ENCODE measurements around the gene CEACAM19. TPM values are rescaled to one million over a fixed set of nuclear protein-coding genes. Genes with fewer than 3 reads are reported as not detected.
"Not testable (repeated sequence)": the region's sequence is repeated elsewhere in the genome, so short reads cannot be mapped to it uniquely, and the experiment has no call there.

The CEACAM19 gene
- total RNA-seq, 3 donors from 2014 or later, result 0.33 to 0.86 (median 0.74) TPM

GRCh38 chr19:44709434-44710266, 38.4 kb downstream of the CEACAM19 start:
- DNase-seq; H3K27me3 Mint-ChIP-seq (ENCODE audit: low read depth); ATAC-seq; H3K9me3 Mint-ChIP-seq; H3K36me3 Mint-ChIP-seq (ENCODE audit: insufficient read depth); H3K4me1 Mint-ChIP-seq (ENCODE audit: low read depth); H3K4me3 Mint-ChIP-seq: not testable (repeated sequence)

- DNase-seq (no peak), ATAC-seq (no peak)
- Mint-ChIP-seq H3K36me3 (ENCODE audit: insufficient read depth) (no peaks in the 10 kb centered on the region), H3K4me3 (no peak overlapping the region), H3K4me1 (ENCODE audit: low read depth) (peaks cover 3% of the 10 kb centered on the region), H3K27me3 (ENCODE audit: low read depth) (no peaks in the 10 kb centered on the region), H3K9me3 (peaks cover 9% of the 10 kb centered on the region)
Measured at GRCh38 chr19:44710483-44710882, 39.2 kb downstream of the CEACAM19 start.

- Mint-ChIP-seq H3K4me3 (no peak overlapping the region), H3K9me3 (peaks cover 11% of the 10 kb centered on the region), H3K27me3 (ENCODE audit: low read depth) (no peaks in the 10 kb centered on the region), H3K36me3 (ENCODE audit: insufficient read depth) (no peaks in the 10 kb centered on the region), H3K4me1 (ENCODE audit: low read depth) (peaks cover 3% of the 10 kb centered on the region)
- DNase-seq (no peak), ATAC-seq (no peak)
Measured at GRCh38 chr19:44712864-44713515, 41.7 kb downstream of the CEACAM19 start.

- H3K27me3 Mint-ChIP-seq (ENCODE audit: low read depth), result no peaks in the 10 kb centered on the region
- DNase-seq (no peak), ATAC-seq (no peak)
- peaks cover 11% of the 10 kb centered on the region for H3K9me3 Mint-ChIP-seq
- peaks cover 3% of the 10 kb centered on the region for H3K4me1 Mint-ChIP-seq (ENCODE audit: low read depth)
- no peak overlapping the region for H3K4me3 Mint-ChIP-seq
- H3K36me3 Mint-ChIP-seq (ENCODE audit: insufficient read depth), result no peaks in the 10 kb centered on the region
Measured at GRCh38 chr19:44714597-44715169, 43.4 kb downstream of the CEACAM19 start.

GRCh38 chr19:44717603-44718002, 46.3 kb downstream of the CEACAM19 start:
- Mint-ChIP-seq H3K36me3 (ENCODE audit: insufficient read depth) (no peaks in the 10 kb centered on the region), H3K4me1 (ENCODE audit: low read depth) (peaks cover 5% of the 10 kb centered on the region)
- no peak for ATAC-seq

GRCh38 chr19:44718441-44719261, 47.4 kb downstream of the CEACAM19 start:
- Mint-ChIP-seq H3K27me3 (ENCODE audit: low read depth) (no peaks in the 10 kb centered on the region), H3K36me3 (ENCODE audit: insufficient read depth) (no peaks in the 10 kb centered on the region), H3K9me3 (peaks cover 11% of the 10 kb centered on the region), H3K4me1 (ENCODE audit: low read depth) (peaks cover 10% of the 10 kb centered on the region), H3K4me3 (no peak overlapping the region)
- DNase-seq, result no peak
- ATAC-seq, result no peak

More at GRCh38 chr19:44717603-44718002, 46.3 kb downstream of the CEACAM19 start:
- peaks cover 11% of the 10 kb centered on the region for H3K9me3 Mint-ChIP-seq
- H3K27me3 Mint-ChIP-seq (ENCODE audit: low read depth), result no peaks in the 10 kb centered on the region
- H3K4me3 Mint-ChIP-seq, result no peak overlapping the region
- no peak for DNase-seq

- peaks cover 16% of the 10 kb centered on the region for H3K4me1 Mint-ChIP-seq (ENCODE audit: low read depth)
- no peaks in the 10 kb centered on the region for H3K36me3 Mint-ChIP-seq (ENCODE audit: insufficient read depth)
- DNase-seq (no peak), ATAC-seq (no peak)
- no peaks in the 10 kb centered on the region for H3K27me3 Mint-ChIP-seq (ENCODE audit: low read depth)
- peaks cover 11% of the 10 kb centered on the region for H3K9me3 Mint-ChIP-seq
- H3K4me3 Mint-ChIP-seq, result no peak overlapping the region
Measured at GRCh38 chr19:44719262-44719701, 48.0 kb downstream of the CEACAM19 start.

- not testable (repeated sequence) for DNase-seq; ATAC-seq; H3K4me3 Mint-ChIP-seq; H3K27me3 Mint-ChIP-seq (ENCODE audit: low read depth); H3K36me3 Mint-ChIP-seq (ENCODE audit: insufficient read depth); H3K9me3 Mint-ChIP-seq
- peaks cover 22% of the 10 kb centered on the region for H3K4me1 Mint-ChIP-seq (ENCODE audit: low read depth)
Measured at GRCh38 chr19:44720396-44720795, 49.1 kb downstream of the CEACAM19 start.

- Mint-ChIP-seq H3K27me3 (ENCODE audit: low read depth) (no peaks in the 10 kb centered on the region), H3K4me1 (ENCODE audit: low read depth) (peaks cover 22% of the 10 kb centered on the region), H3K9me3 (no peaks in the 10 kb centered on the region), H3K36me3 (ENCODE audit: insufficient read depth) (no peaks in the 10 kb centered on the region), H3K4me3 (no peak overlapping the region)
- ATAC-seq, result no peak
- no peak for DNase-seq
Measured at GRCh38 chr19:44720945-44721344, 49.7 kb downstream of the CEACAM19 start.

GRCh38 chr19:44721369-44721768, 50.1 kb downstream of the CEACAM19 start:
- not testable (repeated sequence) for H3K9me3 Mint-ChIP-seq; H3K27me3 Mint-ChIP-seq (ENCODE audit: low read depth); ATAC-seq; DNase-seq; H3K36me3 Mint-ChIP-seq (ENCODE audit: insufficient read depth); H3K4me3 Mint-ChIP-seq
- H3K4me1 Mint-ChIP-seq (ENCODE audit: low read depth), result peaks cover 22% of the 10 kb centered on the region

GRCh38 chr19:44722131-44723121, 51.1 kb downstream of the CEACAM19 start:
- DNase-seq (no peak), ATAC-seq (no peak)
- no peak overlapping the region for H3K4me3 Mint-ChIP-seq
- no peaks in the 10 kb centered on the region for H3K36me3 Mint-ChIP-seq (ENCODE audit: insufficient read depth)
- peaks cover 22% of the 10 kb centered on the region for H3K4me1 Mint-ChIP-seq (ENCODE audit: low read depth)
- no peaks in the 10 kb centered on the region for H3K9me3 Mint-ChIP-seq
- H3K27me3 Mint-ChIP-seq (ENCODE audit: low read depth), result no peaks in the 10 kb centered on the region

- Mint-ChIP-seq H3K36me3 (ENCODE audit: insufficient read depth) (no peaks in the 10 kb centered on the region), H3K4me3 (no peak overlapping the region), H3K9me3 (no peaks in the 10 kb centered on the region), H3K27me3 (ENCODE audit: low read depth) (no peaks in the 10 kb centered on the region), H3K4me1 (ENCODE audit: low read depth) (peaks cover 30% of the 10 kb centered on the region)
- DNase-seq (no peak), ATAC-seq (peak; percentile 51 to 56)
Measured at GRCh38 chr19:44723299-44723951, 52.1 kb downstream of the CEACAM19 start.

GRCh38 chr19:44723952-44724319, 52.7 kb downstream of the CEACAM19 start:
- Mint-ChIP-seq H3K27me3 (ENCODE audit: low read depth) (no peaks in the 10 kb centered on the region), H3K4me1 (ENCODE audit: low read depth) (peaks cover 30% of the 10 kb centered on the region), H3K9me3 (no peaks in the 10 kb centered on the region), H3K4me3 (no peak overlapping the region), H3K36me3 (ENCODE audit: insufficient read depth) (no peaks in the 10 kb centered on the region)
- ATAC-seq (peak; percentile 90 to 94), DNase-seq (peak; percentile 78)
